ENCODE measurements around the gene DAAM1.

GRCh38 chr14:59359431-59360124, 171.1 kb downstream of the DAAM1 start:
- TF ChIP-seq CTCF (conservative IDR thresholded peaks at IDR 0.05 in 1 of 2, IDR thresholded peaks at IDR 0.05 in 1 of 2; ENCODE audit: extremely low read depth in 1 of 2, insufficient read depth in 1 of 2, low read depth in 1 of 2, low read length in 2 of 2) = no peak
- no peak for TF ChIP-seq EZH2 (IDR thresholded peaks at IDR 0.05; ENCODE audit: borderline replicate concordance, low read length)
